HPDE6-E6E7 (cell line): ENCODE measurements around the gene PON1.
A peak's percentile ranks its signal among the peaks of the same experiment; 100 is the strongest.

Experiments
- DNase-seq: peaks from one replicate; pipeline ENCODE4 v3.0.0; 2011; ENCODE audit warnings: missing footprints; ENCODE audit errors: extremely low spot score

Gene PON1

GRCh38 chr7:95317546-95317945 lies 6.8 kb downstream of the PON1 start:
- no peak for DNase-seq

- no peak for DNase-seq
These were observed 7.7 kb downstream of the PON1 start for GRCh38 chr7:95316588-95316987.

GRCh38 chr7:95312561-95312960 lies 11.8 kb downstream of the PON1 start:
- DNase-seq: no peak

- DNase-seq: no peak
These were observed 12.9 kb downstream of the PON1 start for GRCh38 chr7:95311389-95311788.

GRCh38 chr7:95309951-95310350 lies 14.4 kb downstream of the PON1 start:
- no peak for DNase-seq

GRCh38 chr7:95304990-95305389 lies 19.3 kb downstream of the PON1 start:
- no peak for DNase-seq

GRCh38 chr7:95303013-95303905 lies 21.1 kb downstream of the PON1 start:
- DNase-seq: no peak

GRCh38 chr7:95298091-95298490 lies 26.2 kb downstream of the PON1 start:
- no peak for DNase-seq

GRCh38 chr7:95297041-95297440 lies 27.3 kb downstream of the PON1 start:
- no peak for DNase-seq

GRCh38 chr7:95296456-95296855 lies 27.9 kb downstream of the PON1 start:
- DNase-seq: no peak

- no peak for DNase-seq
These were observed 28.9 kb downstream of the PON1 start for GRCh38 chr7:95295397-95295796.

GRCh38 chr7:95290166-95290830 lies 34.0 kb downstream of the PON1 start:
- no peak for DNase-seq

GRCh38 chr7:95286096-95286495 lies 38.2 kb downstream of the PON1 start:
- DNase-seq: no peak

- DNase-seq: no peak
These were observed 44.9 kb downstream of the PON1 start for GRCh38 chr7:95279417-95279816.

- DNase-seq: peak; percentile 4
These were observed 48.2 kb downstream of the PON1 start for GRCh38 chr7:95276114-95276513.

GRCh38 chr7:95269640-95270039 lies 54.7 kb downstream of the PON1 start:
- DNase-seq: no peak

GRCh38 chr7:95267754-95268153 lies 56.6 kb downstream of the PON1 start:
- DNase-seq: no peak

GRCh38 chr7:95265634-95266033 lies 58.7 kb downstream of the PON1 start:
- no peak for DNase-seq

GRCh38 chr7:95264363-95264891 lies 59.9 kb downstream of the PON1 start:
- peak; percentile 29 for DNase-seq

- DNase-seq: no peak
These were observed 60.5 kb downstream of the PON1 start for GRCh38 chr7:95263785-95264362.

GRCh38 chr7:95262875-95263274 lies 61.5 kb downstream of the PON1 start:
- DNase-seq: no peak

GRCh38 chr7:95261895-95262415 lies 62.4 kb downstream of the PON1 start:
- no peak for DNase-seq
